ENCODE data around the gene NMNAT3.

DNA sequence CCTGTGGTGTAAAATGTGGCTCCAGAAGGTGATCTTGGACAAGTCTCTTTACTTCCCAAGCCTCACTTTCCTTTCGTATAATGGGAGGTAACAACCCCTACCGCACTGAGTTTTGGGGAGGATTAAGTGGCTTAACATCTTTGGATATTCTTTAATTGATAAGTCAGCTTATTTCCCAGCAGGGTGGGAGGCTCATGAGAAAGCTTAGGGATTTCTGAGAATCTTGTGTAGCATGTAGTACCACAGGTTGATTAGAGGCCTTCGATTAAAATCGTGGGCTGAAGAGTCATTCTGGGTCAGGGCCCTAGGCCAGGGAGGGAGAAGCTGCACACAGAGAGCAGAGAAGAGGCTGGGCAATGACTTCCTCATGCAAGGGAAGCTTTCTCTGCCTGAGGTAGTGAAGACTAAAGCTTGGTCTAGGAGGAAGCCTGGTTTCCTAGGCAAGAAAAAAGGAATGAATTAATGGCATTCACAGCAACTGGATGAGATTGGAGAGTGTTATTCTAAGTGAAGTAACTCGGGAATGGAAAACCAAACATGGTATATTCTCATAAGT lies 1.5 kb upstream of the NMNAT3 start:
- TF ChIP-seq EZH2phosphoT487 (IDR thresholded peaks at IDR 0.05; ENCODE audit: borderline replicate concordance) = no peak
- TF ChIP-seq, protein P1, sequence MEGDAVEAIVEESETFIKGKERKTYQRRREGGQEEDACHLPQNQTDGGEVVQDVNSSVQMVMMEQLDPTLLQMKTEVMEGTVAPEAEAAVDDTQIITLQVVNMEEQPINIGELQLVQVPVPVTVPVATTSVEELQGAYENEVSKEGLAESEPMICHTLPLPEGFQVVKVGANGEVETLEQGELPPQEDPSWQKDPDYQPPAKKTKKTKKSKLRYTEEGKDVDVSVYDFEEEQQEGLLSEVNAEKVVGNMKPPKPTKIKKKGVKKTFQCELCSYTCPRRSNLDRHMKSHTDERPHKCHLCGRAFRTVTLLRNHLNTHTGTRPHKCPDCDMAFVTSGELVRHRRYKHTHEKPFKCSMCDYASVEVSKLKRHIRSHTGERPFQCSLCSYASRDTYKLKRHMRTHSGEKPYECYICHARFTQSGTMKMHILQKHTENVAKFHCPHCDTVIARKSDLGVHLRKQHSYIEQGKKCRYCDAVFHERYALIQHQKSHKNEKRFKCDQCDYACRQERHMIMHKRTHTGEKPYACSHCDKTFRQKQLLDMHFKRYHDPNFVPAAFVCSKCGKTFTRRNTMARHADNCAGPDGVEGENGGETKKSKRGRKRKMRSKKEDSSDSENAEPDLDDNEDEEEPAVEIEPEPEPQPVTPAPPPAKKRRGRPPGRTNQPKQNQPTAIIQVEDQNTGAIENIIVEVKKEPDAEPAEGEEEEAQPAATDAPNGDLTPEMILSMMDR (conservative IDR thresholded peaks at IDR 0.05; ENCODE audit: low read length) = no peak

All from Loucy (cell line).